Astrocyte (in vitro differentiated cells and primary cell): ENCODE data around the gene DYRK1A. TPM values are rescaled to one million over a fixed set of nuclear protein-coding genes. Genes with fewer than 3 reads are reported as not detected.

ENCODE experiments used
- DNase-seq: peaks from one replicate; pipeline ENCODE4 v3.0.0-alpha.2; 2010; ENCODE audit warnings: low read depth
- FAIRE-seq: peaks from 2 replicates; lab custom pipeline; 2011; peaks lifted over from hg19 to GRCh38; lab: Jason Lieb, UNC
- H2AFZ ChIP-seq: 2 replicates; pipeline ENCODE4 v1.6.0; 2012; ENCODE audit warnings: low read depth, low read length, inconsistent platforms
- H3K27ac ChIP-seq: 2 replicates; pipeline ENCODE4 v1.5.1; 2011; ENCODE audit warnings: low read depth, low read length, inconsistent platforms
- H3K27me3 ChIP-seq: 2 replicates; pipeline ENCODE4 v1.6.0; 2011; ENCODE audit warnings: low read length, inconsistent platforms; ENCODE audit not compliant: insufficient read depth
- H3K36me3 ChIP-seq: 2 replicates; pipeline ENCODE4 v1.5.1; 2011; ENCODE audit warnings: low read length, inconsistent platforms; ENCODE audit not compliant: insufficient read depth
- H3K4me1 ChIP-seq: 2 replicates; pipeline ENCODE4 v1.5.1; 2011; ENCODE audit warnings: low read length, inconsistent platforms; ENCODE audit not compliant: insufficient read depth
- H3K4me2 ChIP-seq: 2 replicates; pipeline ENCODE4 v1.6.0; 2012; ENCODE audit warnings: low read length, inconsistent platforms
- H3K4me3 ChIP-seq: 2 replicates; pipeline ENCODE4 v1.5.1; 2011; ENCODE audit warnings: low read depth, mild to moderate bottlenecking, low read length, inconsistent platforms; ENCODE audit not compliant: insufficient read depth
- H3K79me2 ChIP-seq: 2 replicates; pipeline ENCODE4 v1.6.0; 2012; ENCODE audit warnings: mild to moderate bottlenecking, low read length, inconsistent platforms; ENCODE audit not compliant: insufficient read depth
- H3K9ac ChIP-seq: 2 replicates; pipeline ENCODE4 v1.6.0; 2012; ENCODE audit warnings: mild to moderate bottlenecking, low read length, inconsistent platforms
- H3K9me3 ChIP-seq: 2 replicates; pipeline ENCODE4 v1.5.1; 2012; ENCODE audit warnings: low read depth, mild to moderate bottlenecking, low read length, inconsistent platforms; ENCODE audit not compliant: insufficient read depth
- H4K20me1 ChIP-seq: 2 replicates; pipeline ENCODE4 v1.6.0; 2012; ENCODE audit warnings: low read length, inconsistent platforms; ENCODE audit not compliant: insufficient read depth
- H3K27ac Mint-ChIP-seq: one replicate; pipeline ENCODE4 v1.8.0; 2021; ENCODE audit warnings: mild to moderate bottlenecking, mixed read lengths; ENCODE audit not compliant: unreplicated experiment
- H3K27me3 Mint-ChIP-seq: one replicate; pipeline ENCODE4 v1.8.0; 2021; ENCODE audit warnings: low read depth, mixed read lengths; ENCODE audit not compliant: unreplicated experiment
- H3K36me3 Mint-ChIP-seq: one replicate; pipeline ENCODE4 v1.8.0; 2021; ENCODE audit warnings: low read depth, mixed read lengths; ENCODE audit not compliant: unreplicated experiment
- H3K4me1 Mint-ChIP-seq: one replicate; pipeline ENCODE4 v1.8.0; 2021; ENCODE audit warnings: low read depth, mixed read lengths; ENCODE audit not compliant: unreplicated experiment
- H3K4me3 Mint-ChIP-seq: one replicate; pipeline ENCODE4 v1.8.0; 2021; ENCODE audit warnings: mild to moderate bottlenecking, moderate library complexity, mixed read lengths; ENCODE audit not compliant: unreplicated experiment
- H3K9me3 Mint-ChIP-seq: one replicate; pipeline ENCODE4 v1.8.0; 2021; ENCODE audit warnings: mild to moderate bottlenecking, mixed read lengths; ENCODE audit not compliant: unreplicated experiment
- EZH2 ChIP-seq: IDR thresholded peaks from 2 replicates; pipeline ENCODE4 v1.6.1; 2012; ENCODE audit warnings: mild to moderate bottlenecking, low read length, inconsistent platforms; ENCODE audit not compliant: insufficient read depth
- total RNA-seq: library from RNA; stranded (reverse); gene quantifications from 2 replicates; pipeline ENCODE4 v1.2.1, GENCODE V29; 2021
- TF ChIP-seq, protein P1 (sequence below): IDR thresholded peaks from 2 replicates; pipeline ENCODE4 v1.5.1; 2011; ENCODE audit warnings: low read depth, mild to moderate bottlenecking, inconsistent platforms, low read length, moderate library complexity; ENCODE audit not compliant: insufficient read depth

Gene DYRK1A
- total RNA-seq, 1 donor from 2014 or later = 44.6 TPM

DNA sequence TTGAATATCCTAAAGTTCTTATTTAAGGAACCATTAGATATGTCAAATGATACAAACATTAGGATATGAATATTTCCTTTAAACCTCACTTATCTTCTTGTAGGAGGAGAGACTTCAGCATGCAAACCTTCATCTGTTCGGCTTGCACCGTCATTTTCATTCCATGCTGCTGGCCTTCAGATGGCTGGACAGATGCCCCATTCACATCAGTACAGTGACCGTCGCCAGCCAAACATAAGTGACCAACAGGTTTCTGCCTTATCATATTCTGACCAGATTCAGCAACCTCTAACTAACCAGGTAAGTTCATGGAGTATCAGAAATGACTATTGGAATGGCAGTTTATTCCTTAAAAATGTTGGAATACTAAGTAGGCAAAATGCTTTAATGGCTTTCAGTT lies 106.0 kb downstream of the DYRK1A start:
- Mint-ChIP-seq H3K27me3 (no peaks in the 10 kb centered on the region), H3K36me3 (peaks cover 15% of the 10 kb centered on the region), H3K27ac (no peak overlapping the region), H3K4me1 (peaks cover 13% of the 10 kb centered on the region), H3K4me3 (no peak overlapping the region), H3K9me3 (peaks cover 1% of the 10 kb centered on the region)
- Histone ChIP-seq H3K4me1 (no peaks in the 10 kb centered on the region), H3K27ac (no peak overlapping the region), H4K20me1 (peaks cover 82% of the 10 kb centered on the region), H3K27me3 (no peaks in the 10 kb centered on the region), H3K79me2 (peaks cover 99% of the 10 kb centered on the region), H3K36me3 (peaks cover 3% of the 10 kb centered on the region), H3K9ac (no peak overlapping the region), H2AFZ (no peak overlapping the region), H3K4me3 (no peak overlapping the region), H3K4me2 (no peak overlapping the region), H3K9me3 (no peaks in the 10 kb centered on the region)
- TF ChIP-seq, protein P1, sequence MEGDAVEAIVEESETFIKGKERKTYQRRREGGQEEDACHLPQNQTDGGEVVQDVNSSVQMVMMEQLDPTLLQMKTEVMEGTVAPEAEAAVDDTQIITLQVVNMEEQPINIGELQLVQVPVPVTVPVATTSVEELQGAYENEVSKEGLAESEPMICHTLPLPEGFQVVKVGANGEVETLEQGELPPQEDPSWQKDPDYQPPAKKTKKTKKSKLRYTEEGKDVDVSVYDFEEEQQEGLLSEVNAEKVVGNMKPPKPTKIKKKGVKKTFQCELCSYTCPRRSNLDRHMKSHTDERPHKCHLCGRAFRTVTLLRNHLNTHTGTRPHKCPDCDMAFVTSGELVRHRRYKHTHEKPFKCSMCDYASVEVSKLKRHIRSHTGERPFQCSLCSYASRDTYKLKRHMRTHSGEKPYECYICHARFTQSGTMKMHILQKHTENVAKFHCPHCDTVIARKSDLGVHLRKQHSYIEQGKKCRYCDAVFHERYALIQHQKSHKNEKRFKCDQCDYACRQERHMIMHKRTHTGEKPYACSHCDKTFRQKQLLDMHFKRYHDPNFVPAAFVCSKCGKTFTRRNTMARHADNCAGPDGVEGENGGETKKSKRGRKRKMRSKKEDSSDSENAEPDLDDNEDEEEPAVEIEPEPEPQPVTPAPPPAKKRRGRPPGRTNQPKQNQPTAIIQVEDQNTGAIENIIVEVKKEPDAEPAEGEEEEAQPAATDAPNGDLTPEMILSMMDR = no peak
- no peak for TF ChIP-seq EZH2
- DNase-seq (no peak), FAIRE-seq (no peak)

DNA sequence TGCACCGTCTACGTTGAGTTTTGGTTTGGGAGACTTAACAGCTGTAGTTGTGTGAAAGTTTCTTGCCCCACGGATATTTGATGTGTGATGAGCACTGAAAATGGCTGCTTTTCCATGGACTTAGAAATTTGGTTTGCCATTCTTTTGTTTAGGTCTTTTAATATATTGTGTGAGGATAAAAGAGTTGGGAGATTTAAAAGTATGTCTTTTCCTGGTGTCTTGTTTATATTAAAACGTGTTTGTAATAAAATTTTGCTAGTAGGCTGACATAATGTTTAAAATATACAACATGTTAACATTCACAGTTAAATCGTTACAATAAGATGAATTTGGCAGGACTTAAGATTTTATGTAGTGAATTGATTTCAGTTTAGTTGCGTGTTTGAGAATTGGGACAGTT lies 106.9 kb downstream of the DYRK1A start:
- Mint-ChIP-seq H3K27me3 (no peaks in the 10 kb centered on the region), H3K9me3 (peaks cover 1% of the 10 kb centered on the region), H3K4me3 (no peak overlapping the region), H3K27ac (no peak overlapping the region), H3K36me3 (peaks cover 9% of the 10 kb centered on the region), H3K4me1 (peaks cover 13% of the 10 kb centered on the region)
- Histone ChIP-seq H3K9me3 (no peaks in the 10 kb centered on the region), H3K4me2 (no peak overlapping the region), H3K9ac (no peak overlapping the region), H3K27ac (no peak overlapping the region), H3K4me3 (no peak overlapping the region), H3K27me3 (no peaks in the 10 kb centered on the region), H3K36me3 (peaks cover 3% of the 10 kb centered on the region), H2AFZ (no peak overlapping the region), H3K4me1 (no peaks in the 10 kb centered on the region), H3K79me2 (peaks cover 99% of the 10 kb centered on the region), H4K20me1 (peaks cover 79% of the 10 kb centered on the region)
- TF ChIP-seq, protein P1 = no peak
- no peak for TF ChIP-seq EZH2
- DNase-seq (no peak), FAIRE-seq (no peak)

DNA sequence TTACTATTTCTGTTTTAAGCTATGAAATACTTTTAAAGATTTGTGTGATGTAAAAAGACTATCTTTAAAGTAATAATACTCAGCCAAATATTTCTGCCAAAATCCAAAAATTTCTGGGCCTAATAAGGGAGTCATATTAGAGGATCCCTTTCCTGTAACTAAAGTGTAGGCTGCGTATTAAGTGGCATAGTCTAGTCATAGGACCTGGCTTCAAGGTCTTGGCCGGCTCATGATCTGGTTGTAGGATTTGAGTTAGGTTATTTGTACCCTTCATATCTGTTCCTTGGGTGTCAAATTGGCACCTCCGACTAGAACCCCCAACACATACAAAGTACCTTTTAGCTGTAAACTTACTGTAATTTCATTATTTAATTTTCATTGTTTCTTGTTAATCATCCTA lies 107.8 kb downstream of the DYRK1A start:
- no peak overlapping the region for H3K4me2 ChIP-seq
- H3K27ac ChIP-seq = no peak overlapping the region
- Mint-ChIP-seq H3K36me3 (peaks cover 6% of the 10 kb centered on the region), H3K27ac (no peak overlapping the region), H3K27me3 (no peaks in the 10 kb centered on the region), H3K4me3 (no peak overlapping the region), H3K9me3 (no peaks in the 10 kb centered on the region), H3K4me1 (peaks cover 16% of the 10 kb centered on the region)
- DNase-seq = no peak
- FAIRE-seq = no peak
- peaks cover 71% of the 10 kb centered on the region for H4K20me1 ChIP-seq
- H2AFZ ChIP-seq = no peak overlapping the region
- H3K27me3 ChIP-seq = no peaks in the 10 kb centered on the region
- H3K79me2 ChIP-seq = peaks cover 98% of the 10 kb centered on the region
- no peaks in the 10 kb centered on the region for H3K4me1 ChIP-seq
- TF ChIP-seq EZH2 = no peak
- TF ChIP-seq, protein P1 = no peak
- no peaks in the 10 kb centered on the region for H3K9me3 ChIP-seq
- H3K9ac ChIP-seq = no peak overlapping the region
- peaks cover 3% of the 10 kb centered on the region for H3K36me3 ChIP-seq
- no peak overlapping the region for H3K4me3 ChIP-seq
